HEK293 (cell line): Measurements from ENCODE around the gene PGPEP1.

Experiments
- BCL11B ChIP-seq: fragments of 450-650 bp; formaldehyde crosslinking; IDR thresholded peaks from 2 replicates; pipeline ENCODE4 v1.5.1; 2016; ENCODE audit warnings: low read depth, missing biosample characterization, missing genetic modification characterization
- KLF10 ChIP-seq: fragments of 450-650 bp; IDR thresholded peaks from 2 replicates; pipeline ENCODE4 v1.5.1; 2018; ENCODE audit warnings: missing biosample characterization, mild to moderate bottlenecking, missing genetic modification characterization
- ZBTB17 ChIP-seq: fragments of 450-650 bp; formaldehyde crosslinking; IDR thresholded peaks from 2 replicates; pipeline ENCODE4 v1.5.1; 2016; ENCODE audit warnings: missing biosample characterization, missing genetic modification characterization
- ZBTB8A ChIP-seq: fragments of 450-650 bp; formaldehyde crosslinking; IDR thresholded peaks from 2 replicates; pipeline ENCODE4 v1.5.1; 2016; ENCODE audit warnings: missing biosample characterization, missing genetic modification characterization
- ZFP69B ChIP-seq: fragments of 450-650 bp; formaldehyde crosslinking; IDR thresholded peaks from 2 replicates; pipeline ENCODE4 v1.5.1; 2016; ENCODE audit warnings: missing biosample characterization, missing genetic modification characterization
- ZIC2 ChIP-seq: fragments of 450-650 bp; formaldehyde crosslinking; IDR thresholded peaks from 2 replicates; pipeline ENCODE4 v1.5.1; 2016; ENCODE audit warnings: missing biosample characterization, missing genetic modification characterization
- ZNF174 ChIP-seq: fragments of 450-650 bp; formaldehyde crosslinking; IDR thresholded peaks from 2 replicates; pipeline ENCODE4 v1.5.0; 2017; ENCODE audit warnings: missing biosample characterization, mild to moderate bottlenecking, missing genetic modification characterization
- ZNF2 ChIP-seq: fragments of 450-650 bp; formaldehyde crosslinking; IDR thresholded peaks from 2 replicates; pipeline ENCODE4 v1.5.1; 2016; ENCODE audit warnings: missing biosample characterization, missing genetic modification characterization
- ZNF239 ChIP-seq: fragments of 450-650 bp; formaldehyde crosslinking; IDR thresholded peaks from 2 replicates; pipeline ENCODE4 v1.5.1; 2016; ENCODE audit warnings: missing biosample characterization, missing genetic modification characterization
- ZNF248 ChIP-seq: fragments of 450-650 bp; formaldehyde crosslinking; IDR thresholded peaks from 2 replicates; pipeline ENCODE4 v1.5.1; 2017; ENCODE audit warnings: missing biosample characterization, missing genetic modification characterization
- ZNF433 ChIP-seq: fragments of 450-650 bp; formaldehyde crosslinking; IDR thresholded peaks from 2 replicates; pipeline ENCODE4 v1.5.1; 2016; ENCODE audit warnings: missing biosample characterization, missing genetic modification characterization, low read depth
- ZNF530 ChIP-seq: fragments of 450-650 bp; formaldehyde crosslinking; IDR thresholded peaks from 2 replicates; pipeline ENCODE4 v1.5.1; 2016; ENCODE audit warnings: low read depth, missing biosample characterization, missing genetic modification characterization
- ZNF560 ChIP-seq: fragments of 450-650 bp; formaldehyde crosslinking; IDR thresholded peaks from 2 replicates; pipeline ENCODE4 v1.5.1; 2017; ENCODE audit warnings: missing biosample characterization, missing genetic modification characterization, borderline replicate concordance
- ZNF600 ChIP-seq: fragments of 450-650 bp; formaldehyde crosslinking; IDR thresholded peaks from 2 replicates; pipeline ENCODE4 v1.5.1; 2016; ENCODE audit warnings: missing biosample characterization, missing genetic modification characterization
- ZNF707 ChIP-seq: fragments of 450-650 bp; formaldehyde crosslinking; IDR thresholded peaks from 2 replicates; pipeline ENCODE4 v1.5.1; 2016; ENCODE audit warnings: missing biosample characterization, missing genetic modification characterization
- ZXDB ChIP-seq: fragments of 450-650 bp; formaldehyde crosslinking; IDR thresholded peaks from 2 replicates; pipeline ENCODE4 v1.5.1; 2016; ENCODE audit warnings: missing biosample characterization, missing genetic modification characterization
- TF ChIP-seq, protein P1 (sequence below): fragments of 450-650 bp; formaldehyde crosslinking; conservative IDR thresholded peaks from 2 replicates; pipeline ENCODE4 v1.5.1; 2016; ENCODE audit warnings: low read depth, missing biosample characterization, missing genetic modification characterization
- TF ChIP-seq, protein P2 (sequence below): sonication (generic); formaldehyde crosslinking; IDR thresholded peaks from 2 replicates; pipeline ENCODE4 v1.8.1; 2022; ENCODE audit warnings: mild to moderate bottlenecking, moderate library complexity, missing genetic modification reagents
- TF ChIP-seq, protein P3 (sequence below): fragments of 450-650 bp; formaldehyde crosslinking; IDR thresholded peaks from 2 replicates; pipeline ENCODE4 v1.5.1; 2016; ENCODE audit warnings: missing biosample characterization, missing genetic modification characterization
- TF ChIP-seq, protein P4 (sequence below): fragments of 450-650 bp; formaldehyde crosslinking; IDR thresholded peaks from 2 replicates; pipeline ENCODE4 v1.5.1; 2016; ENCODE audit warnings: missing biosample characterization, missing genetic modification characterization
- TF ChIP-seq, protein P5 (sequence below): fragments of 450-650 bp; formaldehyde crosslinking; IDR thresholded peaks from 2 replicates; pipeline ENCODE4 v1.5.1; 2017; ENCODE audit warnings: missing biosample characterization, missing genetic modification characterization
- TF ChIP-seq, protein P6 (sequence below): fragments of 450-650 bp; formaldehyde crosslinking; IDR thresholded peaks from 2 replicates; pipeline ENCODE4 v1.5.1; 2017; ENCODE audit warnings: missing biosample characterization, mild to moderate bottlenecking, missing genetic modification characterization, moderate library complexity
- TF ChIP-seq, protein P7 (sequence below): fragments of 450-650 bp; formaldehyde crosslinking; IDR thresholded peaks from 2 replicates; pipeline ENCODE4 v1.5.1; 2016; ENCODE audit warnings: missing biosample characterization, missing genetic modification characterization
- TF ChIP-seq, protein P8 (sequence below): fragments of 450-650 bp; formaldehyde crosslinking; IDR thresholded peaks from 2 replicates; pipeline ENCODE4 v1.5.1; 2016; ENCODE audit warnings: missing biosample characterization, missing genetic modification characterization

Gene PGPEP1

DNA sequence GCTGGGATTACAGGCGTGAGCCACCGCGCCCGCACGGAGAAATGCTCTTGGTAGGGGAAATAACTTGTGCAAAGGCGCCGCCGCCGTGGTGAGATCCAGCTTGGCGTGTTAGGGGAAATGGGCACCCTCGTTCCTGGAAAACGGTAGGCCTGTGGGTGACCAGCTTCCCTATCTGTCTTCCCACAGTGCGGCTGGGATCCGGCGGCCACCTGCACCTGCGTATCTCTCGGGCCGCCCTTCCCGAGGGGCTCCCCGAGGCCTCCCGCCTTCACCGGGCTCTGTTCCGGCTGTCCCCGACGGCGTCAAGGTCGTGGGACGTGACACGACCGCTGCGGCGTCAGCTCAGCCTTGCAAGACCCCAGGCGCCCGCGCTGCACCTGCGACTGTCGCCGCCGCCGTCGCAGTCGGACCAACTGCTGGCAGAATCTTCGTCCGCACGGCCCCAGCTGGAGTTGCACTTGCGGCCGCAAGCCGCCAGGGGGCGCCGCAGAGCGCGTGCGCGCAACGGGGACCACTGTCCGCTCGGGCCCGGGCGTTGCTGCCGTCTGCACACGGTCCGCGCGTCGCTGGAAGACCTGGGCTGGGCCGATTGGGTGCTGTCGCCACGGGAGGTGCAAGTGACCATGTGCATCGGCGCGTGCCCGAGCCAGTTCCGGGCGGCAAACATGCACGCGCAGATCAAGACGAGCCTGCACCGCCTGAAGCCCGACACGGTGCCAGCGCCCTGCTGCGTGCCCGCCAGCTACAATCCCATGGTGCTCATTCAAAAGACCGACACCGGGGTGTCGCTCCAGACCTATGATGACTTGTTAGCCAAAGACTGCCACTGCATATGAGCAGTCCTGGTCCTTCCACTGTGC is 47.9 kb downstream of the PGPEP1 start (continued):
- TF ChIP-seq, protein P1, sequence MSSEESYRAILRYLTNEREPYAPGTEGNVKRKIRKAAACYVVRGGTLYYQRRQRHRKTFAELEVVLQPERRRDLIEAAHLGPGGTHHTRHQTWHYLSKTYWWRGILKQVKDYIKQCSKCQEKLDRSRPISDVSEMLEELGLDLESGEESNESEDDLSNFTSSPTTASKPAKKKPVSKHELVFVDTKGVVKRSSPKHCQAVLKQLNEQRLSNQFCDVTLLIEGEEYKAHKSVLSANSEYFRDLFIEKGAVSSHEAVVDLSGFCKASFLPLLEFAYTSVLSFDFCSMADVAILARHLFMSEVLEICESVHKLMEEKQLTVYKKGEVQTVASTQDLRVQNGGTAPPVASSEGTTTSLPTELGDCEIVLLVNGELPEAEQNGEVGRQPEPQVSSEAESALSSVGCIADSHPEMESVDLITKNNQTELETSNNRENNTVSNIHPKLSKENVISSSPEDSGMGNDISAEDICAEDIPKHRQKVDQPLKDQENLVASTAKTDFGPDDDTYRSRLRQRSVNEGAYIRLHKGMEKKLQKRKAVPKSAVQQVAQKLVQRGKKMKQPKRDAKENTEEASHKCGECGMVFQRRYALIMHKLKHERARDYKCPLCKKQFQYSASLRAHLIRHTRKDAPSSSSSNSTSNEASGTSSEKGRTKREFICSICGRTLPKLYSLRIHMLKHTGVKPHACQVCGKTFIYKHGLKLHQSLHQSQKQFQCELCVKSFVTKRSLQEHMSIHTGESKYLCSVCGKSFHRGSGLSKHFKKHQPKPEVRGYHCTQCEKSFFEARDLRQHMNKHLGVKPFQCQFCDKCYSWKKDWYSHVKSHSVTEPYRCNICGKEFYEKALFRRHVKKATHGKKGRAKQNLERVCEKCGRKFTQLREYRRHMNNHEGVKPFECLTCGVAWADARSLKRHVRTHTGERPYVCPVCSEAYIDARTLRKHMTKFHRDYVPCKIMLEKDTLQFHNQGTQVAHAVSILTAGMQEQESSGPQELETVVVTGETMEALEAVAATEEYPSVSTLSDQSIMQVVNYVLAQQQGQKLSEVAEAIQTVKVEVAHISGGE = peak; percentile 51; the same call in 1 of the 2 replicates
- TF ChIP-seq ZNF560 (peak; percentile 70; the same call in 1 of the 2 replicates), KLF10 (no peak), ZNF2 (tag by site-specific recombination) (peak; percentile 93), ZXDB (peak; percentile 49; the same call in 1 of the 2 replicates), ZNF433 (tag by site-specific recombination) (no peak), ZBTB17 (tag by site-specific recombination) (peak; percentile 81), ZFP69B (tag by site-specific recombination) (peak; percentile 75; the same call in 1 of the 2 replicates), ZNF600 (tag by site-specific recombination) (peak; percentile 90; the same call in 1 of the 2 replicates), ZIC2 (peak; percentile 88), ZNF248 (tag by site-specific recombination) (no peak), ZBTB8A (tag by site-specific recombination) (peak; percentile 81), ZNF239 (tag by site-specific recombination) (no peak), ZNF707 (tag by site-specific recombination) (no peak), ZNF174 (tag by site-specific recombination) (no peak), BCL11B (peak; percentile 34; the same call in 1 of the 2 replicates), ZNF530 (tag by site-specific recombination) (no peak)
- TF ChIP-seq, protein P2, sequence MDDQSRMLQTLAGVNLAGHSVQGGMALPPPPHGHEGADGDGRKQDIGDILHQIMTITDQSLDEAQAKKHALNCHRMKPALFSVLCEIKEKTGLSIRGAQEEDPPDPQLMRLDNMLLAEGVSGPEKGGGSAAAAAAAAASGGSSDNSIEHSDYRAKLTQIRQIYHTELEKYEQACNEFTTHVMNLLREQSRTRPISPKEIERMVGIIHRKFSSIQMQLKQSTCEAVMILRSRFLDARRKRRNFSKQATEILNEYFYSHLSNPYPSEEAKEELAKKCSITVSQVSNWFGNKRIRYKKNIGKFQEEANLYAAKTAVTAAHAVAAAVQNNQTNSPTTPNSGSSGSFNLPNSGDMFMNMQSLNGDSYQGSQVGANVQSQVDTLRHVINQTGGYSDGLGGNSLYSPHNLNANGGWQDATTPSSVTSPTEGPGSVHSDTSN (CRISPR knock-in tag) = peak; percentile 79; the same call in 1 of the 2 replicates
- TF ChIP-seq, protein P3, sequence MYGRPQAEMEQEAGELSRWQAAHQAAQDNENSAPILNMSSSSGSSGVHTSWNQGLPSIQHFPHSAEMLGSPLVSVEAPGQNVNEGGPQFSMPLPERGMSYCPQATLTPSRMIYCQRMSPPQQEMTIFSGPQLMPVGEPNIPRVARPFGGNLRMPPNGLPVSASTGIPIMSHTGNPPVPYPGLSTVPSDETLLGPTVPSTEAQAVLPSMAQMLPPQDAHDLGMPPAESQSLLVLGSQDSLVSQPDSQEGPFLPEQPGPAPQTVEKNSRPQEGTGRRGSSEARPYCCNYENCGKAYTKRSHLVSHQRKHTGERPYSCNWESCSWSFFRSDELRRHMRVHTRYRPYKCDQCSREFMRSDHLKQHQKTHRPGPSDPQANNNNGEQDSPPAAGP (tag by site-specific recombination) = peak; percentile 65; the same call in 1 of the 2 replicates
- TF ChIP-seq, protein P4, sequence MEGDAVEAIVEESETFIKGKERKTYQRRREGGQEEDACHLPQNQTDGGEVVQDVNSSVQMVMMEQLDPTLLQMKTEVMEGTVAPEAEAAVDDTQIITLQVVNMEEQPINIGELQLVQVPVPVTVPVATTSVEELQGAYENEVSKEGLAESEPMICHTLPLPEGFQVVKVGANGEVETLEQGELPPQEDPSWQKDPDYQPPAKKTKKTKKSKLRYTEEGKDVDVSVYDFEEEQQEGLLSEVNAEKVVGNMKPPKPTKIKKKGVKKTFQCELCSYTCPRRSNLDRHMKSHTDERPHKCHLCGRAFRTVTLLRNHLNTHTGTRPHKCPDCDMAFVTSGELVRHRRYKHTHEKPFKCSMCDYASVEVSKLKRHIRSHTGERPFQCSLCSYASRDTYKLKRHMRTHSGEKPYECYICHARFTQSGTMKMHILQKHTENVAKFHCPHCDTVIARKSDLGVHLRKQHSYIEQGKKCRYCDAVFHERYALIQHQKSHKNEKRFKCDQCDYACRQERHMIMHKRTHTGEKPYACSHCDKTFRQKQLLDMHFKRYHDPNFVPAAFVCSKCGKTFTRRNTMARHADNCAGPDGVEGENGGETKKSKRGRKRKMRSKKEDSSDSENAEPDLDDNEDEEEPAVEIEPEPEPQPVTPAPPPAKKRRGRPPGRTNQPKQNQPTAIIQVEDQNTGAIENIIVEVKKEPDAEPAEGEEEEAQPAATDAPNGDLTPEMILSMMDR (tag by site-specific recombination) = peak; percentile 99
- TF ChIP-seq, protein P5, sequence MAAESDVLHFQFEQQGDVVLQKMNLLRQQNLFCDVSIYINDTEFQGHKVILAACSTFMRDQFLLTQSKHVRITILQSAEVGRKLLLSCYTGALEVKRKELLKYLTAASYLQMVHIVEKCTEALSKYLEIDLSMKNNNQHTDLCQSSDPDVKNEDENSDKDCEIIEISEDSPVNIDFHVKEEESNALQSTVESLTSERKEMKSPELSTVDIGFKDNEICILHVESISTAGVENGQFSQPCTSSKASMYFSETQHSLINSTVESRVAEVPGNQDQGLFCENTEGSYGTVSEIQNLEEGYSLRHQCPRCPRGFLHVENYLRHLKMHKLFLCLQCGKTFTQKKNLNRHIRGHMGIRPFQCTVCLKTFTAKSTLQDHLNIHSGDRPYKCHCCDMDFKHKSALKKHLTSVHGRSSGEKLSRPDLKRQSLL (tag by site-specific recombination) = no peak
- TF ChIP-seq, protein P6, sequence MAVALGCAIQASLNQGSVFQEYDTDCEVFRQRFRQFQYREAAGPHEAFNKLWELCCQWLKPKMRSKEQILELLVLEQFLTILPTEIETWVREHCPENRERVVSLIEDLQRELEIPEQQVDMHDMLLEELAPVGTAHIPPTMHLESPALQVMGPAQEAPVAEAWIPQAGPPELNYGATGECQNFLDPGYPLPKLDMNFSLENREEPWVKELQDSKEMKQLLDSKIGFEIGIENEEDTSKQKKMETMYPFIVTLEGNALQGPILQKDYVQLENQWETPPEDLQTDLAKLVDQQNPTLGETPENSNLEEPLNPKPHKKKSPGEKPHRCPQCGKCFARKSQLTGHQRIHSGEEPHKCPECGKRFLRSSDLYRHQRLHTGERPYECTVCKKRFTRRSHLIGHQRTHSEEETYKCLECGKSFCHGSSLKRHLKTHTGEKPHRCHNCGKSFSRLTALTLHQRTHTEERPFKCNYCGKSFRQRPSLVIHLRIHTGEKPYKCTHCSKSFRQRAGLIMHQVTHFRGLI = peak; percentile 88
- TF ChIP-seq, protein P7, sequence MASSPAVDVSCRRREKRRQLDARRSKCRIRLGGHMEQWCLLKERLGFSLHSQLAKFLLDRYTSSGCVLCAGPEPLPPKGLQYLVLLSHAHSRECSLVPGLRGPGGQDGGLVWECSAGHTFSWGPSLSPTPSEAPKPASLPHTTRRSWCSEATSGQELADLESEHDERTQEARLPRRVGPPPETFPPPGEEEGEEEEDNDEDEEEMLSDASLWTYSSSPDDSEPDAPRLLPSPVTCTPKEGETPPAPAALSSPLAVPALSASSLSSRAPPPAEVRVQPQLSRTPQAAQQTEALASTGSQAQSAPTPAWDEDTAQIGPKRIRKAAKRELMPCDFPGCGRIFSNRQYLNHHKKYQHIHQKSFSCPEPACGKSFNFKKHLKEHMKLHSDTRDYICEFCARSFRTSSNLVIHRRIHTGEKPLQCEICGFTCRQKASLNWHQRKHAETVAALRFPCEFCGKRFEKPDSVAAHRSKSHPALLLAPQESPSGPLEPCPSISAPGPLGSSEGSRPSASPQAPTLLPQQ = peak; percentile 59; the same call in 1 of the 2 replicates
- TF ChIP-seq, protein P8, sequence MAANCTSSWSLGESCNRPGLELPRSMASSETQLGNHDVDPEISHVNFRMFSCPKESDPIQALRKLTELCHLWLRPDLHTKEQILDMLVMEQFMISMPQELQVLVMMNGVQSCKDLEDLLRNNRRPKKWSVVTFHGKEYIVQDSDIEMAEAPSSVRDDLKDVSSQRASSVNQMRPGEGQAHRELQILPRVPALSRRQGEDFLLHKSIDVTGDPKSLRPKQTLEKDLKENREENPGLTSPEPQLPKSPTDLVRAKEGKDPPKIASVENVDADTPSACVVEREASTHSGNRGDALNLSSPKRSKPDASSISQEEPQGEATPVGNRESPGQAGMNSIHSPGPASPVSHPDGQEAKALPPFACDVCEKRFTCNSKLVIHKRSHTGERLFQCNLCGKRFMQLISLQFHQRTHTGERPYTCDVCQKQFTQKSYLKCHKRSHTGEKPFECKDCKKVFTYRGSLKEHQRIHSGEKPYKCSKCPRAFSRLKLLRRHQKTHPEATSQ (tag by site-specific recombination) = peak; percentile 29; the same call in 1 of the 2 replicates
